DOHH2 (cell line): ENCODE measurements around the gene IFITM2.
"Not testable (repeated sequence)": the region's sequence is repeated elsewhere in the genome, so short reads cannot be mapped to it uniquely, and the experiment has no call there.

Experiments
- EZH2phosphoT487 ChIP-seq: fragments of 200-600 bp; sonication (generic); IDR thresholded peaks from 2 replicates; pipeline ENCODE4 v1.6.1; 2017; ENCODE audit warnings: borderline replicate concordance, mild to moderate bottlenecking, antibody characterized with exemption, low read length, moderate library complexity, mixed read lengths
- TF ChIP-seq, protein P1 (sequence below): fragments of 200-600 bp; sonication (generic); IDR thresholded peaks from one replicate; pipeline ENCODE4 v1.5.1; 2014; ENCODE audit warnings: antibody characterized with exemption, mild to moderate bottlenecking, low read depth, low read length; ENCODE audit not compliant: poor library complexity, severe bottlenecking

DNA sequence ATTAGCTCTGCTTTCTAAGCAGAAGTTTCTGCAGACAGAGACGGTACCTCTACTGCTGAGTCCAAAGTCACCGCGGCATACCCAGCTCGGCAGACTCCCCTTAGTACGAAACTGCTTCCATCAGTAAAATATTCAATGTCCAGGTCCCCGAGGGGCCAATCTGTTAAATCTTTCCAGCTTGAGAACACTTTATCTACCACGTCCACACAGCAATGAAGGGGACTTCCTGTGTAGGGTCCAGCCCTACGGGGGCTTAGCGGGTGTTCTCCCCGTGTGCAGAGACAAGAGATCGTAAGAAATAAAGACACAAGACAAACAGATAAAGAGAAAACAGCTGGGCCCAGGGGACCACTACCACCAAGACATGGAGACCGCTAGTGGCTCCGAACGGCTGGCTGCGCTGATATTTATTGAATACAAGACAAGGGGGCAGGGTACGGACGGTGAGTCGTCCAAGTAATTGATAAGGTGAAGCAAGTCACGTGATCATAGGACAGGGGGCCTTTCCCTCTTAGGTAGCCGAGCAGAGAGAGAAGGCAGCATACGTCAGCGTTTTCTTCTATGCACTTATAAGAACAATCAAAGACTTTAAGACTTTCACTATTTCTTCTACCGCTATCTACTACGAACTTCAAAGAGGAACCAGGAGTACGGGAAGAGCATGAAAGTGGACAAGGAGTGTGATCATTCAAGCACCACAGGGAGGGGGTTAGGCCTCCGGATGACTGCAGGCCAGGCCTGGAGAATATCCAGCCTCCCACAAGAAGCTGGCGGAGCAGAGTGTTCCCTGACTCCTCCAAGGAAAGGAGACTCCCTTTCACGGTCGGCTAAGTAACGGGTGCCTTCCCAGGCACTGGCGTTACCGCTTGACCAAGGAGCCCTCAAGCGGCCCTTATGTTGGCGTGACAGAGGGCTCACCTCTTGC lies 17.2 kb downstream of the IFITM2 start:
- TF ChIP-seq, protein P1, sequence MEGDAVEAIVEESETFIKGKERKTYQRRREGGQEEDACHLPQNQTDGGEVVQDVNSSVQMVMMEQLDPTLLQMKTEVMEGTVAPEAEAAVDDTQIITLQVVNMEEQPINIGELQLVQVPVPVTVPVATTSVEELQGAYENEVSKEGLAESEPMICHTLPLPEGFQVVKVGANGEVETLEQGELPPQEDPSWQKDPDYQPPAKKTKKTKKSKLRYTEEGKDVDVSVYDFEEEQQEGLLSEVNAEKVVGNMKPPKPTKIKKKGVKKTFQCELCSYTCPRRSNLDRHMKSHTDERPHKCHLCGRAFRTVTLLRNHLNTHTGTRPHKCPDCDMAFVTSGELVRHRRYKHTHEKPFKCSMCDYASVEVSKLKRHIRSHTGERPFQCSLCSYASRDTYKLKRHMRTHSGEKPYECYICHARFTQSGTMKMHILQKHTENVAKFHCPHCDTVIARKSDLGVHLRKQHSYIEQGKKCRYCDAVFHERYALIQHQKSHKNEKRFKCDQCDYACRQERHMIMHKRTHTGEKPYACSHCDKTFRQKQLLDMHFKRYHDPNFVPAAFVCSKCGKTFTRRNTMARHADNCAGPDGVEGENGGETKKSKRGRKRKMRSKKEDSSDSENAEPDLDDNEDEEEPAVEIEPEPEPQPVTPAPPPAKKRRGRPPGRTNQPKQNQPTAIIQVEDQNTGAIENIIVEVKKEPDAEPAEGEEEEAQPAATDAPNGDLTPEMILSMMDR = not testable (repeated sequence)
- TF ChIP-seq EZH2phosphoT487 = not testable (repeated sequence)
